ENCODE results near the gene USP48.

Gene USP48

GRCh38 chr1:21659099-21659923 is 123.6 kb downstream of the USP48 start (continued):
- no peak for TF ChIP-seq ZNF521 (tag by site-specific recombination; IDR thresholded peaks at IDR 0.05)
- TF ChIP-seq ZNF335 (tag by site-specific recombination; conservative IDR thresholded peaks at IDR 0.05): no peak; the same call in 1 of the 2 replicates
- no peak for TF ChIP-seq ZNF549 (tag by site-specific recombination; IDR thresholded peaks at IDR 0.05)
- no peak for TF ChIP-seq ZNF626 (tag by site-specific recombination; IDR thresholded peaks at IDR 0.05)
- TF ChIP-seq ZNF223 (tag by site-specific recombination; IDR thresholded peaks at IDR 0.05): no peak
- no peak for TF ChIP-seq ZNF292 (tag by site-specific recombination; IDR thresholded peaks at IDR 0.05; ENCODE audit: borderline replicate concordance, low read depth)
- TF ChIP-seq ZNF24 (tag by site-specific recombination; IDR thresholded peaks at IDR 0.05): peak; percentile 72
- TF ChIP-seq ZEB2 (tag by site-specific recombination; IDR thresholded peaks at IDR 0.05): peak; percentile 83
- no peak for TF ChIP-seq ZNF354C (tag by site-specific recombination; IDR thresholded peaks at IDR 0.05; ENCODE audit: borderline replicate concordance, low read depth)
- peak; percentile 95 for TF ChIP-seq ZNF660 (tag by site-specific recombination; IDR thresholded peaks at IDR 0.05)
- TF ChIP-seq ZBTB11 (tag by site-specific recombination; conservative IDR thresholded peaks at IDR 0.05; ENCODE audit: low read depth): no peak; the same call in 1 of the 2 replicates
- TF ChIP-seq ZNF114 (tag by site-specific recombination; IDR thresholded peaks at IDR 0.05): no peak
- no peak for TF ChIP-seq ZNF140 (tag by site-specific recombination; IDR thresholded peaks at IDR 0.05)
- no peak for TF ChIP-seq ZNF529 (tag by site-specific recombination; IDR thresholded peaks at IDR 0.05; ENCODE audit: insufficient replicate concordance)
- TF ChIP-seq ZNF19 (tag by site-specific recombination; IDR thresholded peaks at IDR 0.05; ENCODE audit: low read depth): no peak
- no peak for TF ChIP-seq ZNF146 (tag by site-specific recombination; IDR thresholded peaks at IDR 0.05)
- no peak for TF ChIP-seq ZNF26 (tag by site-specific recombination; IDR thresholded peaks at IDR 0.05)
- no peak for TF ChIP-seq HIC1 (tag by site-specific recombination; IDR thresholded peaks at IDR 0.05)
- peak; percentile 88 for TF ChIP-seq KLF8 (tag by site-specific recombination; IDR thresholded peaks at IDR 0.05)
- no peak; the same call in 1 of the 2 replicates for TF ChIP-seq KLF7 (tag by site-specific recombination; IDR thresholded peaks at IDR 0.05; ENCODE audit: borderline replicate concordance)
- TF ChIP-seq ZNF433 (tag by site-specific recombination; IDR thresholded peaks at IDR 0.05; ENCODE audit: low read depth): no peak
- no peak for TF ChIP-seq ZNF555 (tag by site-specific recombination; conservative IDR thresholded peaks at IDR 0.05)
- TF ChIP-seq ZNF510 (tag by site-specific recombination; IDR thresholded peaks at IDR 0.05; ENCODE audit: insufficient replicate concordance): no peak
- no peak for TF ChIP-seq FEZF1 (tag by site-specific recombination; IDR thresholded peaks at IDR 0.05)
- peak; percentile 84; the same call in 1 of the 2 replicates for TF ChIP-seq ZNF324 (tag by site-specific recombination; IDR thresholded peaks at IDR 0.05)
- peak; percentile 55 for TF ChIP-seq ZIC2 (tag by site-specific recombination; IDR thresholded peaks at IDR 0.05)
- TF ChIP-seq HOXA7 (CRISPR knock-in tag; IDR thresholded peaks at IDR 0.05; ENCODE audit: borderline replicate concordance): no peak
- peak; percentile 32; the same call in 1 of the 2 replicates for TF ChIP-seq ZNF513 (tag by site-specific recombination; IDR thresholded peaks at IDR 0.05)
- TF ChIP-seq ZBTB20 (tag by site-specific recombination; IDR thresholded peaks at IDR 0.05): peak; percentile 34; the same call in 1 of the 2 replicates
- no peak for TF ChIP-seq OSR2 (tag by site-specific recombination; IDR thresholded peaks at IDR 0.05)
- TF ChIP-seq ZNF777 (tag by site-specific recombination; IDR thresholded peaks at IDR 0.05; ENCODE audit: borderline replicate concordance): no peak
- TF ChIP-seq ZNF580 (tag by site-specific recombination; IDR thresholded peaks at IDR 0.05): peak; percentile 65; the same call in 1 of the 2 replicates
